NCI-H1105 treated with DMSO at 0.1 percent for 48 hours (cell line): ENCODE measurements around the gene ALOX15B.
A peak's percentile ranks its signal among the peaks of the same experiment; 100 is the strongest.
"Not testable (repeated sequence)": the region's sequence is repeated elsewhere in the genome, so short reads cannot be mapped to it uniquely, and the experiment has no call there.

ENCODE experiments used
- DNase-seq: peaks from one replicate; lab custom pipeline; 2025; lab: John Stamatoyannopoulos, UW

ALOX15B gene

DNA sequence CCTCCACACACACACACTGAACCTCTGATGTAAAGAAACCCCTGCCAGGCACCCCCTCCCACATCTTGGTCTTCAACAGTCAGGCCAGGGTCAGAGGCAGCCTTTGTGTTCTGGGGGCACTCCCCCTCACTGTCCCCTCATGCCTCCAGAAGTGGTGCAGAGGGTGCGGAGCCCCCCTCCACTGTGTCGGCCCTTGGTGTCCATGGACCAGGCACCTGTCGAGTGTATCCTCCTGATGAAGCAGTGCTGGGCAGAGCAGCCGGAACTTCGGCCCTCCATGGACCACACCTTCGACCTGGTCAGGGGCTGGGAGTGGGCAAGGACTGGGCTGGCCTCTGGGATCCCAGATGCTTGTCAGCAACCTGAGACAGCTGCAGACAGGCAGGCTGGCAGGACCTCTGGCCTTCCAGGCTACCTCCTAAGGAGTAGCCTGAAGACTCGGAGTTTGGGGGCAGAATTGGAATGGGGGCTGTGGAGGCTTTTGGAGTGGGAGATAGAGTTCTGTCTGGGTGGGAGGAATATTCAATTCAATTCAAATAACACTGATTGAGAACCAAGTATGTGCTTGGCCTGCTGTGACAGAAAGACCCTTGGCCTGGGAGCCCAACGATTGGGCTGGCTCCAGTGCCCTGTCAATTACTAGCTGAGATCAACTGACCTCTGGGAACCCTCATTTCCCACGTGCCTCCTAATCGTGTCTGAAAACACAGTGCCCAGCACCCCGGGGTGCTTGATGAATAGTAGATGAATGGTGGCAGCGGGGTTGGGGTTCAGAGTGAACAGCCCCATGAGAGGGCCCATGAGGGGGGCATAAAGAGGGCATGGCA is 24.9 kb upstream of the ALOX15B start:
- no peak for DNase-seq

- no peak for DNase-seq
These were observed 24.4 kb upstream of the ALOX15B start for GRCh38 chr17:8014558-8014850.

DNA sequence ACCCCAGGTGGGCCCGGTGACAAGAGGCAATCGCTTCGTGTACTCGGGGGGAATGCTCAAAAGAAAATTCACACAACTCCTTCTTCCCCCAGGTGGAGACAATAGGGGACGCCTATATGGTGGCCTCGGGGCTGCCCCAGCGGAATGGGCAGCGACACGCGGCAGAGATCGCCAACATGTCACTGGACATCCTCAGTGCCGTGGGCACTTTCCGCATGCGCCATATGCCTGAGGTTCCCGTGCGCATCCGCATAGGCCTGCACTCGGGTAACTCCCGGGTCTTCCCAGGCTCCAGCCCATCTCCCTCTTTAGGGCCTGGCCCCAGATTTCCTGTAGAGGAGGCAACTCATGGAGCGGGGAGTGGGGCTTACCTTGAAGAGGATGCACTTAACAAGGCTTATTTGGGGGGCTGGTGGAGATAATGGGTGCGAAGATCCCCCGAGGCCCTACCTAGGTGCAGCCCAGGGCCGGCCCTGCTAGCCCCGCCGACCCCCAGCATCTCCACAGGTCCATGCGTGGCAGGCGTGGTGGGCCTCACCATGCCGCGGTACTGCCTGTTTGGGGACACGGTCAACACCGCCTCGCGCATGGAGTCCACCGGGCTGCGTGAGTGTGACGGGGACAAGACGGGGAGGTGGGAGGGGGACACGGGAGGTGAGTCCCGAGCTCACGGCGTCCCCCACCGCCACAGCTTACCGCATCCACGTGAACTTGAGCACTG is 23.5 kb upstream of the ALOX15B start:
- no peak for DNase-seq

DNA sequence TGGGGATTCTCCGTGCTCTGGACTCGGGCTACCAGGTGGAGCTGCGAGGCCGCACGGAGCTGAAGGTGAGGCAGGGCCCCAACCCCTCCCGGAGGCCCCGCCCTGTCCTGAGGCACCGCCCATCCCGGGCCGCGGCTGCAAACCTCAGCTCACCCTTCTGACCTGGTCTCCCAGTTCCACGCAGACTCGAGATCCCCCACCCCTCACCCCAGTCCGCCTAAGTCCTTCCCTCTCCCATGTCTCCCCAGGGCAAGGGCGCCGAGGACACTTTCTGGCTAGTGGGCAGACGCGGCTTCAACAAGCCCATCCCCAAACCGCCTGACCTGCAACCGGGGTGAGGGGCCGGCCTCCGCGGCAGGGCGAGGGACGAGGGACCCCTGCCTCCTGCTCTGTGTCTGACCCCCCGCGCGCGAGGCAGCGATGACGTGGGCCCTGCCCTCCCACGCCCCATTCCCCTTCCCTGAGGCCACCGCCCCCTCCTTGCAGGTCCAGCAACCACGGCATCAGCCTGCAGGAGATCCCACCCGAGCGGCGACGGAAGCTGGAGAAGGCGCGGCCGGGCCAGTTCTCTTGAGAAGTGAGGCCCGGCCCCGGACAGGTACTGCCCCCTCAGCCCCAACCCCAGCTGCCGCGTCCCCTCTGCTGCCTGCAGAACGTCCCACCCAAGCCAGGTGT is 22.8 kb upstream of the ALOX15B start:
- DNase-seq, result peak; percentile 10

DNA sequence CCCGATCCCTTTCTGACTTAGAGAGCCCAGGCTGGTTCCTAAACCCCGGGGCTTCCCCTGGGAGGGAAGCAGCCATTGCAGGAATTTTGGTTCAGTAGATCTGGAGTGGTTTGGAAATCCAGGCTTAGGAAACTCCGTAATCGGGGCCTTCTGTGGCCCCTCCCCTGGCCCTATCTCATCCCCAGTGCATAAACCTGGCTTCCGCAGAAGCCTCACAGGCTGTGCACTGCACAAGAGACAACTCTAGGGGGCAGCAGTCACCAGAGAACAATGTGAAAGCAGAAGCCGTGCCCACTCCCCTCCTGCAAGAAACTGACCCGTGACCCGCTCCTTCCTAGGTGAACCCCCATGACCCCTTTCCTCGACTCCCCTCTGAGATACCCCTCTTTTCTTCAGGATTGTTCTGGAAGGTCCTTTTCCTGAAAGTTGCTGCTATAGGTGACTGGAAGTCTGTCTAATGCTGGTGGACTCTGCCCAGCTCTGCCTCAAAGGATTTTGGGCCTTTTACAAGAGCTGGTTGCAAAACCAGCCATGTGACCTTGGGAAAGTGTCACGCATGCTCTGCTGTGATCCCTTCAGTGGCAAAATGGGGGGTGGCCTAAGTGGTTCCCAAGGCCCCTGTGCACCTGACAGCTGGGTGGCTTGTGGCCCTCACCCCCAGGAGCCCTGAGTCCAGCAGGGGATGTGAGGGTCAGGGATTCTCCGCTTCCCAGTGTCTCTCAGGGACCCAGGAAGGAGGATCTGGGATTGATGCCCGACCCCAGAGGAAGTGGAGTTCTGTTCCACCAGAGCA is 22.0 kb upstream of the ALOX15B start:
- peak; percentile 73 for DNase-seq

DNA sequence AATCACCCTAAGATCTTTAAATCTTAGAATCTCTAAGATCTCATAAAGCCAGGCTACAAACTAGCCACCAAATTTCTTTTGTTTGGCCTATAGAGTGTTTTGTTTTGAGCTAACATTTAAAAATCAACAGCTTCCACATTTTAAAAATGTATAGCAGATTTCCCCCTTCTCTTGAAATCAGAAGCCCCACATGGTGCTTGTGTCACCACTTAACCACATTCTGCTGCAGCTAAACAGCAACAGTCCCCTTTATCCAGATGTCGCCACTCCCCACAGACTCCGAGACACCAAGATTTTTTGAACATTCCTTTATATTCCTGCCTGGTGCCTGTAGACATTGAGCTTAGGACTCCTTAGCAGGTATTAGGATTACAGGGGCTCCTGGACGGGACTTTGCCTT is 20.4 kb upstream of the ALOX15B start:
- no peak for DNase-seq

DNA sequence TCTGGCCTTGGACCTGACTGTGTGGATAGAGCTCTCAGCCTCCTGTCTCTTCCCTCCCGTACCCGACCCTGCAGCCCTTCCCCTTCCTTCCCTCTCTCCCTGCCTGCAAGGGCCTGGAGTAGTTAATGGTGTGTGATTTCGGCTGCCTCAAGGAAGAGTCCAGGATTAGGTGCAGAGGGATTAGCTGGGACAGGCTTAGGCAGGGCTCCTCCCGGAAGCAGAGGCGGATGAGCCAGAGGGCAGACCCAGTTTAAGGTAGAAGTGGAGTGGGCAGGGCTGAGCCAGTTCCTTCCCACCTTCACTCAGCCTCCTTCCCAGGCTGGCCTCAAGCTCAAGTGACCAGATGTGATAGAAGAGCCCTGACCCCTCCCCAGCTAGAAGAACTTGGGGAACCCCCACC is 19.7 kb upstream of the ALOX15B start:
- DNase-seq, result no peak

DNA sequence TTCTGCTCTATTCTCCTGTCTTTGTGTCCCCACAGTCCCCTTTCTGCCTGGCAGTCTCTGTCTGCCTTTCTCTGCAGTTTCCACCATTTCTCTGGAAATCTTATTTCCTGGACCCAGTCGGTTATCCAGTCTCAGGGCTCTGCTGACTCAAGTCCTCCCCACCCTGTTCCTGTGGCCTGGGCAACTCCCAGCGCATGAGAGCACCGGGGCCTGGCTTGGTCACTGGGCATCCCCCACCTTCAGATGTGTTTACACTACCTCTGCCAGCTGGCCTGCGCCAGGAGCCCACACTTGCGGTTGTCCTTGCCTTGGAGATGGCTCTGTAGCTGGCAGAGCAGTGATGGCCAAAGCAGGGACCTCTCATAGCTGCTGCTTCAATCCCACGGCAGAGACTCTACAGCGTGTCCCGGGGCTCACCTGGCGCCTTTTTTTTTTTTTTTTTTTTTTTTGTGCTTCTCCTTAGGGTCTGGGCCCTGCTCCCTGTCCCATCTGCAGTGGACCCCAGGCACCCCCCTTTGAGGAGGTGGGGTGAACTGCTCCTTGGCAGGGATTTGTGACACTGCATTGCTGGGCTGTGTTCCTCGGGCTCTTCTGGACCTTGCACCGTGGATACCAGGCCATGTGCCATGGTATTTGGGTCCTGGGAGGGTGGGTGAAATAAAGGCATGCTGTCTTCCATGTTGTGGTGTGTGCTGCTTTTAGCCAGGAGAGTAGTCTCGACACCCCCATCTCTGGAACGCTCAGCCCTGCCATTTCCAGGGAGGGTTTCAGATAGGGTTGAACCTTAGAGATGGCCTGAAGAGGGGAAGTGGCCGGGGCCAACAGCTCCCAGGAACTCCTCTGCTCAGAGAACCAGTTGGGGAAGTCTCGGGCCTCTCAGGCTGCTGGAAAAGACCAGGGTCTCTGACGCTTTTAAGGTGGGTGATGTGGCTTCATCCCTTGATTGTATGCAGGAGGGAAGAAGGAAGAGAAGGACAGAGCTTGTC is 18.9 kb upstream of the ALOX15B start:
- no peak for DNase-seq

DNA sequence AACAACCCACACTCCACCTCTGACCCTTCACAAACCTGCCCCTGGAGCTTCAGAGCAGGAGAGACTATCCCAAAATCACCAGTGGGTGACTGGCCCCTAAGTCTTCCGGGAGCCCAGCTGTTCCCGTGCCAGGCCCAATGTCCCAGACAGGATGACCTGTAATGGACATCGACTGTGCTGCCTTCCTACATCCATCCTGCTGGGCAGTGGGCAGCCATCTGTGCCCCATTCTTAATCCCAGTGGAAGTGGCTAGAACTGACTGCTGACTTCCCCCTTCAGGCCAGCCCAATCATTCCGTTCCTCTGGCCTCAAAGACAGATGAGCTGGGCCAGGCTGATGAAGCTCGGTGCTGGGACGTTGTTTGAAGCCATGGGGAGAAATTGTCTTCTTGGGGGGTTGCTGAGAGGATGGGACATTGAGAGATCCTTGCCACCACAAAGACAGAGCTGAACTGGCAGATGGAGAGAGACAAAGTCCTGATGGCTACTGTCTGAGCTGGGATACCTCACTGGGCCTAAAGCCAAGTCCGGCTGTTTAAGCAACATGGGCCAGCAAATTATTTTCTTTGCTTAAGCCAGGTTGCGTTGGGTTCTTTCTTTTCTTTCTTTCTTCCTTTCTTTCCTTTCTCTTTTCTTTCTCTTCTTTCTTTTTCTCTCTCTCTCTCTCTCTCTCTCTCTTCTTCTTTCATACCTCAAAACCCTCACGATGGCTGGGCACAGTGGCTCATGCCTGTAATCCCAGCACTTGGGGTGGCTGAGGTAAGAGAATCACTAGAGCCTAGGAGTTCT is 17.9 kb upstream of the ALOX15B start:
- no peak for DNase-seq

- DNase-seq, result no peak
These were observed 17.1 kb upstream of the ALOX15B start for GRCh38 chr17:8021565-8022359.

DNA sequence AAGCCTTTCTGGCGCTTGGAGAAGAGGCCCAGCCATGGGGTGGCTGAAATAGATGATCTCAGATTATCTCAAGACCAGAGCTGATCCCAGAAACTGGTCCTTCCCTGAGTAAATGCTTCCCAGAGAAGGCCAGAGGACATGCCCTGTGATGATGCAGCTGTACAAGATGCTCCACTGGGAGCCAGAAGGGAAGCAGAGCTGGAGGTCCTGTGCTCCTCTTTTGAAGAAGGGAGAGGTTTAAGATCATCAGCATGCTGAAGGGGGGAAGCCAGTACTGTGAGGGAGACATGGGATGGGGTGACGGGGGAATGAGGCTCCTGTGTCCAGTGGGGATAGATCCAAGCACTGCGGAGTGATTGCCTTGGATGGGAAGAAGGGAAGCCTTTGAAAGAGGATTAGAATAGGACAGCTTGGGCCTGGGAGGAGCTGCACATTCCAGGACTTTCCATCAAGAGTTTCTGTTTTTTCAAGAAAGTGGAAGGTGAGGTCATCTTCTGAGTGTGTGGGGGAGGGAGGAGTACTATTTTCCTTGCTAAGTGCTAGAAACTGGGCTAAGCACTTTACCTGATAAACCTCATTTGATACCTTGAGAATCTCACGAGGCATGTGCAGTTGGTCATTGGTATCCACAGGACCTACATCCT is 16.4 kb upstream of the ALOX15B start:
- DNase-seq, result no peak

GRCh38 chr17:8024161-8024560 is 14.7 kb upstream of the ALOX15B start:
- DNase-seq, result not testable (repeated sequence)

DNA sequence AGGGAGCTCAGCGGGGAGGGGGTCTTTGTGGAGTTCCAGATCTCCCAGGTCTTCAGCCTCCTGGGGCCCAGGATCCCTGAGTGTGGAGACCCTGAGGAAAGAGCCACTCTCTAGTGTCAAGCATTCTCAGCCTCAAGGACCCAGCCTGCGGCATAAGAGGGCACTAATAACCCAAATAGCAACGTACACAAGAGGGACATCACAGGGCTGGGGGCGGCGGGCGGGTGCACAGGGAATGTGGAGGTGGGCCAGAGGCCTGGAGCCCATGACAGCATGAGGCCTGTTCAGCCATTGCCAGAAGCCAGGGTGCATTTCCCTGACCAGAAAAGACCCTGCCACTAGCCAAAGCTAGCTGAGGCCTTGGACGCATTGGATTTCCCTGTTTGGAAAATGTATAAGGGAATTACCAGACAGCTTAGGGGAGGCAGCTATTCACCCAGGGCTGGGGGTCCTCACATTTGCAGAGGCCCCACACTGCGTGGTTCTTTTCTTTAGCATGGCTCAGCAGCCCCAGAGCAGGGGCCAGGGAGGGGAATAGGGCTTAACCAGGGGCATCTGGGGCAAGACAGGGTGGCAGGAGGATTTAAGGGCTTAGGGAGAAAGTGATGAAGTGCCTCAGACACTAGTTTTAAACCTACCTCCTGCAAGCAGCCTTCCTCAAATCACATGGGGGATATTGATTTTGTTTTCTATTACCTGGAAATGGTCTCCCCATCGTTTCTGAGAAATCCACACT is 13.5 kb upstream of the ALOX15B start:
- DNase-seq, result no peak

- DNase-seq, result no peak
These were observed 9.7 kb upstream of the ALOX15B start for GRCh38 chr17:8029121-8029520.

DNA sequence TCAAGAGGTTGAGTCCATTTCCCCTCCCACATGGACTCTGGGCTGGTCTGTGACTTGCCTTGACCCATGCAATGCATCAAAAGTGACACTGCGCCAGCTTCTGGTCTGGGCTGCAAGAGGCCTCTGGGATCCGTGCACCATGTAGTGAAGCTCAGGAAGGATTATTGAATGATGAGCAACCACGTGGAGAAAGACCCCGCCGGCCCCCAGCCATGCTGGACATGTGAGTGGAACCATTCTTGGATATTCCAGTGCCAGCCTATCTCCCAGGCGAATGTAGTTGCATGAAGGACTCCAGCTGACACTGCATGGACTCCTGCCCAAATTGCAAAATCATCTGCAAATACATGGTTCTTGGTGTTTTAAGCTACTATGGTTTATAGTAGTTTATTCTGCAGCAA is 7.6 kb upstream of the ALOX15B start:
- no peak for DNase-seq

- DNase-seq, result no peak
These were observed 6.9 kb upstream of the ALOX15B start for GRCh38 chr17:8031950-8032349.

DNA sequence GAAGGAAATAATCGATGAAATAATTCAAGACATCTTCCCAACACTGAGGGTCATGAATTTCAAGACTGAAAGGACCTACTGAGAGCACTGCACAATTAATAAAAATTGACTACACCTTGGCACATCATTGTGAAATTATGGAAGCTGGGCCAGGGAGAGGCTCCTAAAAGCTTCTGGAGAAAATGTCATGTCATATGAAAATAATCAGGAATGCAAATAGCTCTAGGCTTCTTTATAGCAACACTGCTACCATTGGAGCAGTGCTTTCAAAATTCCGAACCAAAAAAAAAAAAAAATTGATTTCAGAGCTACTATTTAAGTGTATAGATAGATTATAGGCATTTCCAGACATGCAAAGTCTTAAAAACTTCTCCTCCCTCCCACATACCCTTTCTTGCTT is 6.4 kb upstream of the ALOX15B start:
- no peak for DNase-seq

DNA sequence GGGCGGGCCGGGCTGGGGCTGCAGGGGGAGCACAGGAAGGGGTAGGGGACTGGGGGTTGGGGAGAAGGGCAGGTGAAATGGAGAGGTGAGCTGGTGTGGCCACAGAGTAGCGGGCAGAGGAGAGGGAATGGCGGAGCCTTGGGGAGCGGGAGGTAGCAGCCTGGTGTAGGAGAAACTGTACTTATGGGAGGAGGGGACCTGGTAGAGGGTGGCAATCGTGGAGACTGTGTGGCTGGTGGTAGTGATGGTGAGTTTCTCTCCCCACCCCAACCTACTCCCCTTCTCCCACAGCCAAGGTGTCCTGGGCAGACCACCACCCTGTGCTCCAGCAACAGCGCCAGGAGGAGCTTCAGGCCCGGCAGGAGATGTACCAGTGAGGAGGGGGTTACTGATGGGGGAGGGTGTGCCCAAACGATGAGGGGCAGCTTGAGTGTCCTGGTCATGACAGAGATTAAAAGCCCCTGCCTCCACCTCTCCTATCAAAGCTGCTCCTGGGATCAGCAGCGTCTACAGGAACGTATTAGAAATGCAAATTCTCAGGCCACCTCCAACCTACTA is 831 bp downstream of the ALOX15B start:
- DNase-seq, result no peak
